GM06990 (cell line): ENCODE data around the gene ZNHIT1.

Experiments
- DNase-seq: peaks from one replicate; pipeline ENCODE4 v3.0.0-alpha.2; 2011; ENCODE audit not compliant: insufficient read length; ENCODE audit errors: extremely low read depth
- H3K27me3 ChIP-seq: replicated peaks from 2 replicates; pipeline ENCODE4 v1.6.0; 2011; ENCODE audit warnings: low read length; ENCODE audit not compliant: control insufficient read depth, insufficient read depth
- H3K36me3 ChIP-seq: 2 replicates; pipeline ENCODE4 v1.5.1; 2011; ENCODE audit warnings: low read length; ENCODE audit not compliant: control insufficient read depth, insufficient read depth
- H3K4me3 ChIP-seq: replicated peaks from 2 replicates; pipeline ENCODE4 v1.5.1; 2011; ENCODE audit warnings: low read depth, mild to moderate bottlenecking, control low read depth, low read length
- TF ChIP-seq, protein P1 (sequence below): IDR thresholded peaks from 2 replicates; pipeline ENCODE4 v1.5.1; 2011; ENCODE audit warnings: low read length, control low read depth, mild to moderate bottlenecking, inconsistent platforms; ENCODE audit not compliant: insufficient read depth, poor library complexity, severe bottlenecking

The ZNHIT1 gene

DNA sequence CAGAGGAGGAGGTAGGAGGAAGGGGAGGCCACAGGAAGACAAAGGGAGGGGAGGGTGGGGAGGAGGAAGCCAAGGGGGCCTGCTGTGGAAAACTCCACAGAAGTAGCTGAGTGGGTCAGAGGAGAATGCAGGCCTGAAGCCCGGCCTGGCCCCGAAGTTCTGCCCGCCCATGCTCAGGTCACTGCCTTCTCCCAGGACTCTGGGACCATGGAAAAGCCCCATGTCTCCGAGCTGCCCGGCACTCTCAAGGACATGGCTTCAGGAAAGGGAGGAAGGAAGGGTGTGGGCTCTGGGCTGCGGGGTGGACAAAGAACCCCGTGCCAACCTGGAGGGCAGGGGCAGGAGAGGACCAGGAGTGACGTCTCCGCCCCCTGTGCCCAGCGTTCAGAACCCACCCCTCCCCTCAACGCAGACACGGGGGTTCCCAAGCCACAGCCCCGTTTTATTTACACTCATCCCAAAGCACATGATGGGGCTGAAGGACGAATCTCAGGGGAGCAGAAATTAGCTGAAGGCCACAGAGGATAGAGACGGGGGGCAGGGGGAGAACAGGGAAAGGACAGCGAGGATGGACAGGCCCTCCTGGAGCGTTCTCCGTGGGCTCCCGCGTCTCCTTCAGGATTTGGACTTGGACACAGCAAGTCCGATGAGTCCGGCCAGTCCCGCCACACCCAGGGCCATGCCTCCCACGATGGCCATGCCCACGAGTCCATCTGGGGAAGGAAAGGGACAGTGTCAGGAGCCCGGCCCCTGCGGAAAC, 21.4 kb downstream of the ZNHIT1 start:
- Histone ChIP-seq H3K36me3 (peaks cover 26% of the 10 kb centered on the region), H3K27me3 (no peaks in the 10 kb centered on the region), H3K4me3 (no peak overlapping the region)
- TF ChIP-seq, protein P1, sequence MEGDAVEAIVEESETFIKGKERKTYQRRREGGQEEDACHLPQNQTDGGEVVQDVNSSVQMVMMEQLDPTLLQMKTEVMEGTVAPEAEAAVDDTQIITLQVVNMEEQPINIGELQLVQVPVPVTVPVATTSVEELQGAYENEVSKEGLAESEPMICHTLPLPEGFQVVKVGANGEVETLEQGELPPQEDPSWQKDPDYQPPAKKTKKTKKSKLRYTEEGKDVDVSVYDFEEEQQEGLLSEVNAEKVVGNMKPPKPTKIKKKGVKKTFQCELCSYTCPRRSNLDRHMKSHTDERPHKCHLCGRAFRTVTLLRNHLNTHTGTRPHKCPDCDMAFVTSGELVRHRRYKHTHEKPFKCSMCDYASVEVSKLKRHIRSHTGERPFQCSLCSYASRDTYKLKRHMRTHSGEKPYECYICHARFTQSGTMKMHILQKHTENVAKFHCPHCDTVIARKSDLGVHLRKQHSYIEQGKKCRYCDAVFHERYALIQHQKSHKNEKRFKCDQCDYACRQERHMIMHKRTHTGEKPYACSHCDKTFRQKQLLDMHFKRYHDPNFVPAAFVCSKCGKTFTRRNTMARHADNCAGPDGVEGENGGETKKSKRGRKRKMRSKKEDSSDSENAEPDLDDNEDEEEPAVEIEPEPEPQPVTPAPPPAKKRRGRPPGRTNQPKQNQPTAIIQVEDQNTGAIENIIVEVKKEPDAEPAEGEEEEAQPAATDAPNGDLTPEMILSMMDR = no peak
- DNase-seq = no peak

GRCh38 chr7:101239951-101240220, 21.9 kb downstream of the ZNHIT1 start:
- no peaks in the 10 kb centered on the region for H3K27me3 ChIP-seq
- no peak for DNase-seq
- H3K36me3 ChIP-seq = peaks cover 26% of the 10 kb centered on the region
- TF ChIP-seq, protein P1 = no peak
- no peak overlapping the region for H3K4me3 ChIP-seq

DNA sequence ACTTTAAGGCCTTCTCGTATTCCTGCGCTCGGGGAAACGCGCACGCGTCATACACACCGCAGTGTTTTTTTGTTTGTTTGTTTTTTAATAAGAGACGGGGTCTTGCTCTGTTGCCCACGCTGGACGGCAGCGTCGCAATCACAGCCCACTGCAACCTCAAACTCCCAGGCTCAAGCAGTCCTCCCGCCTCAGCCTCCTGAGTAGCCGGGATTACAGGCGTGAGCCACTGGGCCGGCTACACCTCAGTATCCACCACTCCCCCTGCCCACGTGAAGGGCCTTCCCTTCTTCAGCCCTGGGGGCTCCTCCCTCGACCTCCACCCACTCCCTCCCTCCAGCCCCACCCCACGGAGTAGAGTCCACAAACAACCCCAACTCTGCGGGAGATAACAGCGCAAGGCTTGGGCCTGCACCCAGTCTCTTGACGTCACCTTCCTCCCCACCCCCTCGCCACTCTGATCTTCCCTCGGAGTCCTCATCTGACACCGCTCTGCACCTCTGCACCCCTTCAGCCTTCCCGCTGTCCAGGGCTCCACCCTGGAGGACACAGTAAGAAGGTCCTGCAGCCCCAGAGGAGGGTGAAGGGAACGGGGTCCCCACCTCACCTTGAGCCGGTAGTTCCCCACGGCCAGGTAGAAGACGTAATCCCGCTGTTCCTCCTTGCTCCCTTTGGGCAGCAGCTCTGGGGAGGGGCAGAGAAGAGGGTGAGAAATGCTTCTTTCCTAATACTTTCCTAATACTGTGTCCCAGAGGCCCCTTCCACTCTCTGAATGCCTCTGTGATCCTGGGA, 22.5 kb downstream of the ZNHIT1 start:
- no peaks in the 10 kb centered on the region for H3K27me3 ChIP-seq
- no peak overlapping the region for H3K4me3 ChIP-seq
- peaks cover 26% of the 10 kb centered on the region for H3K36me3 ChIP-seq
- DNase-seq = no peak
- TF ChIP-seq, protein P1 = no peak

GRCh38 chr7:101241015-101241363, 23.0 kb downstream of the ZNHIT1 start:
- peaks cover 28% of the 10 kb centered on the region for H3K36me3 ChIP-seq
- TF ChIP-seq, protein P1 = no peak
- no peak for DNase-seq
- no peak overlapping the region for H3K4me3 ChIP-seq
- no peaks in the 10 kb centered on the region for H3K27me3 ChIP-seq

DNA sequence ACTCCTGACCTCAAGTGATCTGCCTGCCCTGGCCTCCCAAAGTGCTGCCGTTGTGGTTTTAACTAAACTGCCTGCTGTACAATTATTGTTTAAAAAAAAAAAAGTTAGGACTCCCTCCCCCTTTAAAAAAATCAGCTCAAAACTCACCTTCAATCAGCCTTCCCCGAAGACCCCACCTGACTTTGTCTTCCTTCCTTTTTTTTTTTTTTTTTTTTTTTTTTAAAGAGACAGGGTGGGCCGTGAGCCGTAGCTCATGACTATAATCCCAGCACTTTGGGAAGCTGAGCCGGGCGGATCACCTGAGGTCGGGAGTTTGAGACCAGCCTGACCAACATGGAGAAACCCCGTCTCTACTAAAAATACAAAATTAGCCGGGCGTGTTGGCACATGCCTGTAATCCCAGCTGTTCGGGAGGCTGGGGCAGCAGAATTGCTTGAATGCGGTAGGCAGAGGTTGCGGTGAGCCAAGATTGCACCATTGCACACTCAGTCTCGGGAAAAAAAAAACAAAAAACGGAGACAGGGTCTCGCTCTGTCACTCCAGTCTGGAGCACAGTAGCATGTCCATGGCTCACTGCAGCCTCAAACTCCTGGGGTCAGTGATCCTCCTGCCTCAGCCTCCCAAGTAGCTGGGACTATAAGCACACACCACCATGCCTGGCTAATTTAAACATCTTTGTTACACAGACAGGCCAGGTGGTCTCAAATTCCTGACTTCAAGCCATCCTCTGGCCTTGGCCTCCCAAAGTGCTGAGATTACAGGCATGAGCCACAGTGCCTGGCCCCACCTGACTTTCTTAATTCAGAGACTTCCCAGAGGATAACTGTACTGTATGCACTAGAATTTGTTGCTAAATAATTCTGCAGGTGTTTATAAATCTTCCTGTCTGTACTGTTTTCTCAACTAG, 23.7 kb downstream of the ZNHIT1 start:
- Histone ChIP-seq H3K27me3 (no peaks in the 10 kb centered on the region), H3K4me3 (no peak overlapping the region), H3K36me3 (peaks cover 29% of the 10 kb centered on the region)
- no peak for DNase-seq
- TF ChIP-seq, protein P1 = no peak
